K562 (cell line): ENCODE data around the gene ZCCHC9. TPM values are rescaled to one million over a fixed set of nuclear protein-coding genes. Genes with fewer than 3 reads are reported as not detected.

ENCODE experiments used
- polyA plus RNA-seq, 8 experiments: library from polyadenylated mRNA; depleted of rRNA in 4 of 8; stranded (reverse) in 5 of 8; unstranded in 3 of 8; fragments of >200 nt; fragmentation: Nextera tagmentation in 2 of 8; fragmentation: Illumina TruSeq in 1 of 8; extraction: Ambion mirVana in 2 of 8; extraction: Trizol in 1 of 8; gene quantifications; 2 replicates each; pipeline versions ENCODE4 v1.2.1 to v1.2.3, GENCODE V29; 2011 to 2014; ENCODE audit warnings: inconsistent platforms in 1 of 8, missing spikeins in 1 of 8
- total RNA-seq, 7 experiments: library from RNA; depleted of rRNA in 6 of 7; stranded (reverse); fragments of >200 nt in 6 of 7; fragmentation: Illumina TruSeq in 2 of 7; extraction: Trizol in 2 of 7; gene quantifications; 2 replicates each; pipeline versions ENCODE4 v1.2.1 to v1.2.3, GENCODE V29; 2011 to 2021; ENCODE audit warnings: low replicate concordance in 1 of 7

Gene ZCCHC9
- total and polyA plus RNA-seq, 9 of the 15 experiments (the other 6 are each of a cell fraction or from before 2014, with no cell fraction given) = 40.3 to 95.3 (median 59.9) TPM

Other genes starting within 250 kb of the ZCCHC9 start
- gene CKMT2, start 68.3 kb upstream of the ZCCHC9 start, total RNA-seq (2014; rRNA removed) = not detected in 2 replicates
- not detected in 2 replicates for gene CKMT2, start 68.3 kb upstream of the ZCCHC9 start, total RNA-seq (2014; rRNA removed; fragmentation: Illumina TruSeq; extraction: Trizol)
- gene CKMT2, start 68.3 kb upstream of the ZCCHC9 start, total RNA-seq (2015; rRNA removed; fragmentation: Illumina TruSeq; extraction: Trizol) = not detected in 2 replicates
- gene CKMT2, start 68.3 kb upstream of the ZCCHC9 start, total RNA-seq (2021) = not detected in 2 replicates
- gene CKMT2, start 68.3 kb upstream of the ZCCHC9 start, polyA plus RNA-seq (2011; rRNA removed) = not detected in 2 replicates
- not detected in 2 replicates for gene CKMT2, start 68.3 kb upstream of the ZCCHC9 start, polyA plus RNA-seq (2014; fragmentation: Illumina TruSeq; extraction: Trizol)
- gene CKMT2, start 68.3 kb upstream of the ZCCHC9 start, polyA plus RNA-seq (2014; fragmentation: Nextera tagmentation; extraction: Ambion mirVana) = under 1 TPM in 1 of 2 experiments, not detected in 1; 0.03 TPM
- gene CKMT2, start 68.3 kb upstream of the ZCCHC9 start, polyA plus RNA-seq (2014; rRNA removed) = not detected in 2 replicates
- gene ACOT12, start 92.5 kb downstream of the ZCCHC9 start, total RNA-seq (2014; rRNA removed) = not detected in 2 replicates
- not detected in 2 replicates for gene ACOT12, start 92.5 kb downstream of the ZCCHC9 start, total RNA-seq (2014; rRNA removed; fragmentation: Illumina TruSeq; extraction: Trizol)
- gene ACOT12, start 92.5 kb downstream of the ZCCHC9 start, total RNA-seq (2015; rRNA removed; fragmentation: Illumina TruSeq; extraction: Trizol) = not detected in 2 replicates
- gene ACOT12, start 92.5 kb downstream of the ZCCHC9 start, total RNA-seq (2021) = not detected in 2 replicates
- gene ACOT12, start 92.5 kb downstream of the ZCCHC9 start, polyA plus RNA-seq (2011; rRNA removed) = not detected in 2 replicates
- gene ACOT12, start 92.5 kb downstream of the ZCCHC9 start, polyA plus RNA-seq (2014; fragmentation: Illumina TruSeq; extraction: Trizol) = not detected in 2 replicates
- gene ACOT12, start 92.5 kb downstream of the ZCCHC9 start, polyA plus RNA-seq (2014; fragmentation: Nextera tagmentation; extraction: Ambion mirVana) = not detected
- 0.03 TPM in 1 of 2 replicates, not detected in the other for gene ACOT12, start 92.5 kb downstream of the ZCCHC9 start, polyA plus RNA-seq (2014; rRNA removed)